C4-2B (cell line): Measurements from ENCODE around the gene CRADD.

Source experiments
- CTCF ChIP-seq: fragments of 450-650 bp; conservative IDR thresholded peaks from 2 replicates; pipeline ENCODE4 v1.5.1; 2017; ENCODE audit warnings: mild to moderate bottlenecking
- ZFX ChIP-seq: fragments of 450-650 bp; IDR thresholded peaks from 2 replicates; pipeline ENCODE4 v1.6.1; 2017

DNA sequence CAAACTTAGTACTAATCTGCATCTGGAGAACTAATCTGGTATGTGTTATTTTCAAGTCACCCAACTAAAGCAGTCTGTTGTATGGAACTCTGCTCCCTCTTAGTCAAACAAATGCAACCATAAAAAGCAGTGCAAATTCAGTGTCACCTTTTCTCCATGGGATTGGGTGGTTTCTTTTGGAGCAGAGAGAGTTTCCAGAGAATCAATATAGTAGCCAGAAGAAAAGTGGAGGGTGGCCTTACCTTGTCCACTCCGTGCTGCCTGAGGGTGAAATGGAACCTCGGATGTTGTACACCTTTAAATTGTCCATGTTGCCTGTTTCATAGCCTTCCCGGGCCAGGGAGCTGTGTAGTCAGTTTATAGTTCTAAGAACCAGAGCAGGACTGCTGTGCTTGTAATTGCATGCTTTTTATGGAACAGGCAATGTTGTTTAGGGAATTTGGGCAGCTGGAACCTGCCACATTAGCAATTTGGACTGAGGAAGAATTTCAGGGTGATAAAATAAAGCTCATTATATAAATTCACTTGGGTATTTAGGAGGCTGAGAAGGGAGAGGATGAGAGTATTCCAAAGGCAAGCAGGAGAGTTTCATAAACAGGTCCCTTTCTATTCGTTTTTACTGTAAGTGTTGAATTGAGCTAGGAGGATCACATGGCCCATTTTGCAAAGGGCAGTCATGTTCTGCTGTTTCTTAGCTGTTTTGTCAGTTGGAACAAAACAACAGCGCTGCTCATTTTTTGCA, 60.5 kb downstream of the CRADD start:
- TF ChIP-seq CTCF: no peak
- no peak for TF ChIP-seq ZFX
